ENCODE results near the gene MYO1D. TPM values are rescaled to one million over a fixed set of nuclear protein-coding genes. Genes with fewer than 3 reads are reported as not detected.

The MYO1D gene
- total RNA-seq, 1 experiment from 2014 or later: 1.3 TPM

GRCh38 chr17:32483451-32484019 lies 393.4 kb downstream of the MYO1D start:
- Histone ChIP-seq H3K36me3 (ENCODE audit: control insufficient read depth, insufficient read depth, low read length) (peaks cover 22% of the 10 kb centered on the region), H3K27ac (ENCODE audit: low read length) (no peak overlapping the region), H3K9me3 (ENCODE audit: control insufficient read depth, insufficient read depth, low read depth, low read length) (no peaks in the 10 kb centered on the region), H3K4me1 (ENCODE audit: control insufficient read depth, insufficient read depth, low read length) (peaks cover 20% of the 10 kb centered on the region), H3K27me3 (ENCODE audit: control insufficient read depth, insufficient read depth, low read length) (no peaks in the 10 kb centered on the region), H3K4me3 (ENCODE audit: low read depth in 2 of 2, low read length in 2 of 2) (no peak overlapping the region)
- ATAC-seq (peak; percentile 16; the same call in 1 of the 2 replicates), DNase-seq (ENCODE audit: low read depth, low spot score) (peak; percentile 60)
- CTCF ChIA-PET: no interaction called here
- intact Hi-C loops (cut with micrococcal nuclease; ENCODE audit: unreplicated experiment) (loop anchor here (5.0 kb wide), 1 partner anchor 269 kb away; no protein-coding TSS in a partner anchor), in situ Hi-C loops (cut with HindIII; ENCODE audit: low pct_unique_long_range_greater_than_20kb, low sequenced_read_pairs) (no loop called here)
- BruUV-seq (replicated peaks): no TSS peak
- TF ChIP-seq TCF7L2 (IDR thresholded peaks at IDR 0.05; ENCODE audit: low read depth, low read length): no peak
- TF ChIP-seq, protein P1, sequence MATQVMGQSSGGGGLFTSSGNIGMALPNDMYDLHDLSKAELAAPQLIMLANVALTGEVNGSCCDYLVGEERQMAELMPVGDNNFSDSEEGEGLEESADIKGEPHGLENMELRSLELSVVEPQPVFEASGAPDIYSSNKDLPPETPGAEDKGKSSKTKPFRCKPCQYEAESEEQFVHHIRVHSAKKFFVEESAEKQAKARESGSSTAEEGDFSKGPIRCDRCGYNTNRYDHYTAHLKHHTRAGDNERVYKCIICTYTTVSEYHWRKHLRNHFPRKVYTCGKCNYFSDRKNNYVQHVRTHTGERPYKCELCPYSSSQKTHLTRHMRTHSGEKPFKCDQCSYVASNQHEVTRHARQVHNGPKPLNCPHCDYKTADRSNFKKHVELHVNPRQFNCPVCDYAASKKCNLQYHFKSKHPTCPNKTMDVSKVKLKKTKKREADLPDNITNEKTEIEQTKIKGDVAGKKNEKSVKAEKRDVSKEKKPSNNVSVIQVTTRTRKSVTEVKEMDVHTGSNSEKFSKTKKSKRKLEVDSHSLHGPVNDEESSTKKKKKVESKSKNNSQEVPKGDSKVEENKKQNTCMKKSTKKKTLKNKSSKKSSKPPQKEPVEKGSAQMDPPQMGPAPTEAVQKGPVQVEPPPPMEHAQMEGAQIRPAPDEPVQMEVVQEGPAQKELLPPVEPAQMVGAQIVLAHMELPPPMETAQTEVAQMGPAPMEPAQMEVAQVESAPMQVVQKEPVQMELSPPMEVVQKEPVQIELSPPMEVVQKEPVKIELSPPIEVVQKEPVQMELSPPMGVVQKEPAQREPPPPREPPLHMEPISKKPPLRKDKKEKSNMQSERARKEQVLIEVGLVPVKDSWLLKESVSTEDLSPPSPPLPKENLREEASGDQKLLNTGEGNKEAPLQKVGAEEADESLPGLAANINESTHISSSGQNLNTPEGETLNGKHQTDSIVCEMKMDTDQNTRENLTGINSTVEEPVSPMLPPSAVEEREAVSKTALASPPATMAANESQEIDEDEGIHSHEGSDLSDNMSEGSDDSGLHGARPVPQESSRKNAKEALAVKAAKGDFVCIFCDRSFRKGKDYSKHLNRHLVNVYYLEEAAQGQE (IDR thresholded peaks at IDR 0.05; ENCODE audit: insufficient read depth in 1 of 2, low read depth in 2 of 2, low read length in 1 of 2): no peak
- TF ChIP-seq SIN3A (IDR thresholded peaks at IDR 0.05; ENCODE audit: borderline replicate concordance, insufficient read depth, low read depth, low read length): no peak
- TF ChIP-seq POLR2AphosphoS5 (IDR thresholded peaks at IDR 0.05; ENCODE audit: low read depth, low read length): peak; percentile 16; the same call in 1 of the 2 replicates
- TF ChIP-seq, protein P2, sequence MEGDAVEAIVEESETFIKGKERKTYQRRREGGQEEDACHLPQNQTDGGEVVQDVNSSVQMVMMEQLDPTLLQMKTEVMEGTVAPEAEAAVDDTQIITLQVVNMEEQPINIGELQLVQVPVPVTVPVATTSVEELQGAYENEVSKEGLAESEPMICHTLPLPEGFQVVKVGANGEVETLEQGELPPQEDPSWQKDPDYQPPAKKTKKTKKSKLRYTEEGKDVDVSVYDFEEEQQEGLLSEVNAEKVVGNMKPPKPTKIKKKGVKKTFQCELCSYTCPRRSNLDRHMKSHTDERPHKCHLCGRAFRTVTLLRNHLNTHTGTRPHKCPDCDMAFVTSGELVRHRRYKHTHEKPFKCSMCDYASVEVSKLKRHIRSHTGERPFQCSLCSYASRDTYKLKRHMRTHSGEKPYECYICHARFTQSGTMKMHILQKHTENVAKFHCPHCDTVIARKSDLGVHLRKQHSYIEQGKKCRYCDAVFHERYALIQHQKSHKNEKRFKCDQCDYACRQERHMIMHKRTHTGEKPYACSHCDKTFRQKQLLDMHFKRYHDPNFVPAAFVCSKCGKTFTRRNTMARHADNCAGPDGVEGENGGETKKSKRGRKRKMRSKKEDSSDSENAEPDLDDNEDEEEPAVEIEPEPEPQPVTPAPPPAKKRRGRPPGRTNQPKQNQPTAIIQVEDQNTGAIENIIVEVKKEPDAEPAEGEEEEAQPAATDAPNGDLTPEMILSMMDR (IDR thresholded peaks at IDR 0.05): peak; percentile 74; the same call in 1 of the 2 replicates
- POLR2A ChIA-PET: no interaction called here

GRCh38 chr17:32482568-32483320 lies 394.2 kb downstream of the MYO1D start:
- Histone ChIP-seq H3K27ac (ENCODE audit: low read length) (no peak overlapping the region), H3K4me3 (ENCODE audit: low read depth in 2 of 2, low read length in 2 of 2) (no peak overlapping the region), H3K27me3 (ENCODE audit: control insufficient read depth, insufficient read depth, low read length) (no peaks in the 10 kb centered on the region), H3K9me3 (ENCODE audit: control insufficient read depth, insufficient read depth, low read depth, low read length) (no peaks in the 10 kb centered on the region), H3K4me1 (ENCODE audit: control insufficient read depth, insufficient read depth, low read length) (peaks cover 20% of the 10 kb centered on the region), H3K36me3 (ENCODE audit: control insufficient read depth, insufficient read depth, low read length) (peaks cover 30% of the 10 kb centered on the region)
- intact Hi-C loops (cut with micrococcal nuclease; ENCODE audit: unreplicated experiment): loop anchor here (5.0 kb wide), 1 partner anchor 270 kb away; no protein-coding TSS in a partner anchor
- in situ Hi-C loops (cut with HindIII; ENCODE audit: low pct_unique_long_range_greater_than_20kb, low sequenced_read_pairs): no loop called here
- DNase-seq (ENCODE audit: low read depth, low spot score) (no peak), ATAC-seq (no peak)
- CTCF ChIA-PET: interaction anchor here (0.6 kb wide), 1 partner anchor 185 kb away, joined by 5 read pairs; no protein-coding TSS in a partner anchor
- TF ChIP-seq TCF7L2 (IDR thresholded peaks at IDR 0.05; ENCODE audit: low read depth, low read length): no peak
- TF ChIP-seq, protein P1 (IDR thresholded peaks at IDR 0.05; ENCODE audit: insufficient read depth in 1 of 2, low read depth in 2 of 2, low read length in 1 of 2): no peak
- TF ChIP-seq POLR2AphosphoS5 (IDR thresholded peaks at IDR 0.05; ENCODE audit: low read depth, low read length): no peak
- POLR2A ChIA-PET: no interaction called here
- no TSS peak for BruUV-seq (replicated peaks)

All from Panc1 (cell line).